Neural cell (in vitro differentiated cells): ENCODE results near the gene RAD50. TPM values are rescaled to one million over a fixed set of nuclear protein-coding genes. Genes with fewer than 3 reads are reported as not detected.

Experiments
- H2AFZ ChIP-seq: fragments of 200-600, 300-800 bp; sonication (generic), shearing (Covaris generic); 2 replicates; pipeline ENCODE4 v1.6.0; 2014; ENCODE audit warnings: low read depth, mild to moderate bottlenecking, antibody characterized with exemption, low read length, moderate library complexity
- H3F3A ChIP-seq: fragments of 200-600 bp; shearing (Covaris generic); 2 replicates; pipeline ENCODE4 v1.6.1; 2016; ENCODE audit warnings: mild to moderate bottlenecking, moderate library complexity, mixed read lengths, antibody characterized with exemption, low read length; ENCODE audit not compliant: insufficient read depth, poor library complexity, severe bottlenecking
- H3K27ac ChIP-seq: fragments of 200-600, 300-800 bp; sonication (generic), shearing (Covaris generic); 2 replicates; pipeline ENCODE4 v1.5.1; 2014; ENCODE audit warnings: mild to moderate bottlenecking, low read length, moderate library complexity
- H3K27me3 ChIP-seq: fragments of 300-800, 200-600 bp; sonication (generic), shearing (Covaris generic); 2 replicates; pipeline ENCODE4 v1.6.0; 2014; ENCODE audit warnings: mild to moderate bottlenecking, low read depth, low read length, moderate library complexity; ENCODE audit not compliant: insufficient read depth
- H3K36me3 ChIP-seq: fragments of 300-800, 200-600 bp; sonication (generic), shearing (Covaris generic); 2 replicates; pipeline ENCODE4 v1.5.1; 2014; ENCODE audit warnings: mild to moderate bottlenecking, antibody characterized with exemption, low read length, moderate library complexity; ENCODE audit not compliant: insufficient read depth
- H3K4me2 ChIP-seq: fragments of 300-800, 200-600 bp; sonication (generic), shearing (Covaris generic); 2 replicates; pipeline ENCODE4 v1.6.0; 2014; ENCODE audit warnings: mild to moderate bottlenecking, low read length
- H3K4me3 ChIP-seq: fragments of 300-800, 200-600 bp; sonication (generic), shearing (Covaris generic); 2 replicates; pipeline ENCODE4 v1.5.1; 2014; ENCODE audit warnings: mild to moderate bottlenecking, low read length, moderate library complexity
- H3K79me2 ChIP-seq: fragments of 200-600 bp; shearing (Covaris generic); replicated peaks from 2 replicates; pipeline ENCODE4 v1.6.0; 2014; ENCODE audit warnings: mild to moderate bottlenecking, low read length, moderate library complexity; ENCODE audit not compliant: insufficient read depth
- H3K9ac ChIP-seq: fragments of 300-800, 200-600 bp; sonication (generic), shearing (Covaris generic); 2 replicates; pipeline ENCODE4 v1.6.1; 2016; ENCODE audit warnings: mild to moderate bottlenecking, low read length, mixed read lengths
- H3K9me2 ChIP-seq: fragments of 200-600 bp; shearing (Covaris generic); 2 replicates; pipeline ENCODE4 v1.6.1; 2016; ENCODE audit warnings: mild to moderate bottlenecking, low read length, mixed read lengths; ENCODE audit not compliant: insufficient read depth
- H3K9me3 ChIP-seq: fragments of 200-600, 300-800 bp; sonication (generic), shearing (Covaris generic); 2 replicates; pipeline ENCODE4 v1.6.1; 2016; ENCODE audit warnings: mild to moderate bottlenecking, mixed run types, low read length, moderate library complexity, mixed read lengths
- H4K20me1 ChIP-seq: fragments of 200-600 bp; shearing (Covaris generic); 2 replicates; pipeline ENCODE4 v1.6.1; 2016; ENCODE audit warnings: mild to moderate bottlenecking, mixed run types; ENCODE audit not compliant: insufficient read depth
- EP300 ChIP-seq: fragments of 450-650 bp; conservative IDR thresholded peaks from 2 replicates; pipeline ENCODE4 v1.6.1; 2014; ENCODE audit warnings: antibody characterized with exemption, mild to moderate bottlenecking, moderate library complexity; ENCODE audit not compliant: poor library complexity, severe bottlenecking
- EZH2 ChIP-seq: fragments of 200-600, 300-800 bp; shearing (Covaris generic), sonication (generic); IDR thresholded peaks from 2 replicates; pipeline ENCODE4 v1.6.1; 2014; ENCODE audit warnings: antibody characterized with exemption, low read length, borderline replicate concordance, mild to moderate bottlenecking; ENCODE audit not compliant: insufficient read depth, poor library complexity, severe bottlenecking
- MXI1 ChIP-seq: fragments of 450-650 bp; conservative IDR thresholded peaks from 2 replicates; pipeline ENCODE4 v1.6.1; 2014; ENCODE audit warnings: antibody characterized with exemption, mild to moderate bottlenecking; ENCODE audit not compliant: poor library complexity, severe bottlenecking
- POLR2AphosphoS5 ChIP-seq: IDR thresholded peaks from 2 replicates; pipeline ENCODE4 v1.6.1; 2012
- RAD21 ChIP-seq: fragments of 450-650 bp; conservative IDR thresholded peaks from 2 replicates; pipeline ENCODE4 v1.6.1; 2014; ENCODE audit warnings: antibody characterized with exemption, mild to moderate bottlenecking, moderate library complexity
- SMC3 ChIP-seq: fragments of 450-650 bp; conservative IDR thresholded peaks from 2 replicates; pipeline ENCODE4 v1.6.1; 2014; ENCODE audit warnings: antibody characterized with exemption, mild to moderate bottlenecking, moderate library complexity; ENCODE audit not compliant: poor library complexity
- TAF1 ChIP-seq: IDR thresholded peaks from 2 replicates; pipeline ENCODE4 v1.6.1; 2012; ENCODE audit warnings: low read depth
- polyA plus RNA-seq: library from polyadenylated mRNA; depleted of rRNA; stranded (reverse); fragments of >200 nt; gene quantifications from 2 replicates; pipeline ENCODE4 v1.2.3, GENCODE V29; 2014
- TF ChIP-seq, protein P1 (sequence below): fragments of 450-650 bp; IDR thresholded peaks from 2 replicates; pipeline ENCODE4 v1.5.1; 2014; ENCODE audit warnings: antibody characterized with exemption, mild to moderate bottlenecking, moderate library complexity; ENCODE audit not compliant: poor library complexity, severe bottlenecking
- TF ChIP-seq, protein P2 (sequence below): IDR thresholded peaks from 2 replicates; pipeline ENCODE4 v1.6.1; 2012; ENCODE audit warnings: borderline replicate concordance

The RAD50 gene
- polyA plus RNA-seq, 1 donor from 2014 or later: 6.7 TPM

DNA sequence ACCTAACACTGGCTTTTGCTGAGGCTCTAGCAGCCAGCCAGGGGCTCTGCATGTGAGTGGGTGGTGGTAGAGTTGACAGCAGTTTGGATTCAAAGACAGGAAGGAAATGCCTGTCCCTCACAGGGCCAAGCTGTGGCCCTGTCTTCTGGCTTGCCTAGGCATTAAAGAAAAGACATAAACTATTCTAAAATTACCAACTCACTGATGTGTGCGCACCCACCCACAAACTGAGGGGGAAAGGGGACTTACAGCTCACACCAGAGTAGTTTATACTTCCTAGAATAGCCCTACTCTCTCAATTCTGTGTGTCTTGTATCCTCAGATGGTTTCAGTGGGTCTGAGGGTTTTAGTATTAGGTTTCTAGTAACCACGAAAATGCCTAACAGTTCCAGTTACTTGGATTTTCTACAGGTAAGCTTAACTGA, 82.9 kb downstream of the RAD50 start:
- H3K9ac ChIP-seq: no peak overlapping the region
- no peaks in the 10 kb centered on the region for H3K36me3 ChIP-seq
- no peaks in the 10 kb centered on the region for H3F3A ChIP-seq
- H2AFZ ChIP-seq: no peak overlapping the region
- H3K27me3 ChIP-seq: no peaks in the 10 kb centered on the region
- no peaks in the 10 kb centered on the region for H3K79me2 ChIP-seq
- H3K4me3 ChIP-seq: no peak overlapping the region
- H3K27ac ChIP-seq: no peak overlapping the region
- H3K4me2 ChIP-seq: no peak overlapping the region
- no peaks in the 10 kb centered on the region for H3K9me3 ChIP-seq
- H3K9me2 ChIP-seq: no peaks in the 10 kb centered on the region
- TF ChIP-seq RAD21 (no peak), SMC3 (no peak), EP300 (no peak), MXI1 (no peak), TAF1 (no peak), EZH2 (no peak), POLR2AphosphoS5 (no peak)
- TF ChIP-seq, protein P1, sequence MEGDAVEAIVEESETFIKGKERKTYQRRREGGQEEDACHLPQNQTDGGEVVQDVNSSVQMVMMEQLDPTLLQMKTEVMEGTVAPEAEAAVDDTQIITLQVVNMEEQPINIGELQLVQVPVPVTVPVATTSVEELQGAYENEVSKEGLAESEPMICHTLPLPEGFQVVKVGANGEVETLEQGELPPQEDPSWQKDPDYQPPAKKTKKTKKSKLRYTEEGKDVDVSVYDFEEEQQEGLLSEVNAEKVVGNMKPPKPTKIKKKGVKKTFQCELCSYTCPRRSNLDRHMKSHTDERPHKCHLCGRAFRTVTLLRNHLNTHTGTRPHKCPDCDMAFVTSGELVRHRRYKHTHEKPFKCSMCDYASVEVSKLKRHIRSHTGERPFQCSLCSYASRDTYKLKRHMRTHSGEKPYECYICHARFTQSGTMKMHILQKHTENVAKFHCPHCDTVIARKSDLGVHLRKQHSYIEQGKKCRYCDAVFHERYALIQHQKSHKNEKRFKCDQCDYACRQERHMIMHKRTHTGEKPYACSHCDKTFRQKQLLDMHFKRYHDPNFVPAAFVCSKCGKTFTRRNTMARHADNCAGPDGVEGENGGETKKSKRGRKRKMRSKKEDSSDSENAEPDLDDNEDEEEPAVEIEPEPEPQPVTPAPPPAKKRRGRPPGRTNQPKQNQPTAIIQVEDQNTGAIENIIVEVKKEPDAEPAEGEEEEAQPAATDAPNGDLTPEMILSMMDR: no peak
- TF ChIP-seq, protein P2, sequence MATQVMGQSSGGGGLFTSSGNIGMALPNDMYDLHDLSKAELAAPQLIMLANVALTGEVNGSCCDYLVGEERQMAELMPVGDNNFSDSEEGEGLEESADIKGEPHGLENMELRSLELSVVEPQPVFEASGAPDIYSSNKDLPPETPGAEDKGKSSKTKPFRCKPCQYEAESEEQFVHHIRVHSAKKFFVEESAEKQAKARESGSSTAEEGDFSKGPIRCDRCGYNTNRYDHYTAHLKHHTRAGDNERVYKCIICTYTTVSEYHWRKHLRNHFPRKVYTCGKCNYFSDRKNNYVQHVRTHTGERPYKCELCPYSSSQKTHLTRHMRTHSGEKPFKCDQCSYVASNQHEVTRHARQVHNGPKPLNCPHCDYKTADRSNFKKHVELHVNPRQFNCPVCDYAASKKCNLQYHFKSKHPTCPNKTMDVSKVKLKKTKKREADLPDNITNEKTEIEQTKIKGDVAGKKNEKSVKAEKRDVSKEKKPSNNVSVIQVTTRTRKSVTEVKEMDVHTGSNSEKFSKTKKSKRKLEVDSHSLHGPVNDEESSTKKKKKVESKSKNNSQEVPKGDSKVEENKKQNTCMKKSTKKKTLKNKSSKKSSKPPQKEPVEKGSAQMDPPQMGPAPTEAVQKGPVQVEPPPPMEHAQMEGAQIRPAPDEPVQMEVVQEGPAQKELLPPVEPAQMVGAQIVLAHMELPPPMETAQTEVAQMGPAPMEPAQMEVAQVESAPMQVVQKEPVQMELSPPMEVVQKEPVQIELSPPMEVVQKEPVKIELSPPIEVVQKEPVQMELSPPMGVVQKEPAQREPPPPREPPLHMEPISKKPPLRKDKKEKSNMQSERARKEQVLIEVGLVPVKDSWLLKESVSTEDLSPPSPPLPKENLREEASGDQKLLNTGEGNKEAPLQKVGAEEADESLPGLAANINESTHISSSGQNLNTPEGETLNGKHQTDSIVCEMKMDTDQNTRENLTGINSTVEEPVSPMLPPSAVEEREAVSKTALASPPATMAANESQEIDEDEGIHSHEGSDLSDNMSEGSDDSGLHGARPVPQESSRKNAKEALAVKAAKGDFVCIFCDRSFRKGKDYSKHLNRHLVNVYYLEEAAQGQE: no peak
- H4K20me1 ChIP-seq: no peaks in the 10 kb centered on the region

DNA sequence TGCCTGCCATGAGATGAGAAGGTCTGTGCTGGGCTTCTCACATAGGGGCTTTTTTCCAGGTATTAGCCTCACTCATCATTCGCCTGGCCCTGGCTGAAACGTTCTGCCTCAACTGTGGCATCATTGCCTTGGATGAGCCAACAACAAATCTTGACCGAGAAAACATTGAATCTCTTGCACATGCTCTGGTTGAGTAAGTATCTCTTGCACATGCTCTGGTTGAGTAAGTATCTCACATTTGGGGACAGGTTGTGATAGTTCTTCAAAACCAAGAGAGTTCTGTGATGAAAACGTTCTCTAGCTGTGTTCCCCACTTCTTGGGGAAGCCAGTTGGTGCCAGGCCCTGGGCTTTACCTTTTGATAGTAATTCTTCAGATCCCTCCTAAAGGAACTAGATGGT, 83.8 kb downstream of the RAD50 start:
- H3K27me3 ChIP-seq: no peaks in the 10 kb centered on the region
- TF ChIP-seq, protein P1: no peak
- TF ChIP-seq EP300 (no peak), EZH2 (no peak), POLR2AphosphoS5 (no peak), SMC3 (no peak), TAF1 (no peak)
- no peak overlapping the region for H3K4me3 ChIP-seq
- H3K79me2 ChIP-seq: no peaks in the 10 kb centered on the region
- H3K4me2 ChIP-seq: no peak overlapping the region
- no peak overlapping the region for H3K27ac ChIP-seq
- H3K9ac ChIP-seq: no peak overlapping the region
- H3K36me3 ChIP-seq: no peaks in the 10 kb centered on the region
- no peaks in the 10 kb centered on the region for H3K9me2 ChIP-seq
- H4K20me1 ChIP-seq: no peaks in the 10 kb centered on the region
- H3K9me3 ChIP-seq: no peaks in the 10 kb centered on the region
- no peaks in the 10 kb centered on the region for H3F3A ChIP-seq
- no peak overlapping the region for H2AFZ ChIP-seq
